Measurements from ENCODE around the gene ADD2. TPM values are rescaled to one million over a fixed set of nuclear protein-coding genes. Genes with fewer than 3 reads are reported as not detected.

The ADD2 gene
- total RNA-seq, 1 experiment from 2014 or later = 4.4 TPM

- no peaks in the 10 kb centered on the region for H3K9me2 ChIP-seq (replicated peaks; ENCODE audit: low read length)
- H3F3A ChIP-seq (ENCODE audit: low read length, unreplicated experiment) = no peaks in the 10 kb centered on the region
- H4K20me1 ChIP-seq (ENCODE audit: low read length) = no peaks in the 10 kb centered on the region
- no peaks in the 10 kb centered on the region for H3K79me2 ChIP-seq (ENCODE audit: low read length)
- no peak for TF ChIP-seq EZH2phosphoT487 (IDR thresholded peaks at IDR 0.05; ENCODE audit: borderline replicate concordance, low read length)
- TF ChIP-seq EZH2 (IDR thresholded peaks at IDR 0.05; ENCODE audit: low read length, unreplicated experiment) = no peak
- TF ChIP-seq CTCF (conservative IDR thresholded peaks at IDR 0.05; ENCODE audit: low read depth, low read length) = no peak
- intact Hi-C loops (cut with micrococcal nuclease) = no loop called here
- ChIA-PET POLR2A (ENCODE audit: unreplicated experiment) (no interaction called here), CTCF (no interaction called here)
- no peak overlapping the region for H2AFZ ChIP-seq (ENCODE audit: low read length)
- 0 out of 2 replicates have a peak, but pooled peaks cover 7% of the 10 kb centered on the region for H3K27me3 ChIP-seq (ENCODE audit: low read length)
- no peak overlapping the region for H3K4me2 ChIP-seq (ENCODE audit: low read length)
- ATAC-seq = no peak
- no peak overlapping the region for H3K9ac ChIP-seq (ENCODE audit: low read length)
- no peaks in the 10 kb centered on the region for H3K9me3 ChIP-seq (ENCODE audit: low read length)
- H3K4me1 ChIP-seq (ENCODE audit: insufficient read depth, low read length) = no peaks in the 10 kb centered on the region
- DNase-seq = no peak
- H3K36me3 ChIP-seq (ENCODE audit: low read depth, low read length) = no peaks in the 10 kb centered on the region
- H3K27ac ChIP-seq (ENCODE audit: low read length) = no peak overlapping the region
- BruUV-seq (replicated peaks) = no TSS peak
- H3K4me3 ChIP-seq (ENCODE audit: low read length) = no peak overlapping the region
Measured at GRCh38 chr2:70724366-70724765, 43.6 kb downstream of the ADD2 start.

- no peaks in the 10 kb centered on the region for H3K36me3 ChIP-seq (ENCODE audit: low read depth, low read length)
- no peak overlapping the region for H3K27ac ChIP-seq (ENCODE audit: low read length)
- H4K20me1 ChIP-seq (ENCODE audit: low read length) = no peaks in the 10 kb centered on the region
- no peak for ATAC-seq
- H3K4me3 ChIP-seq (ENCODE audit: low read length) = no peak overlapping the region
- POLR2A ChIA-PET (ENCODE audit: unreplicated experiment) = no interaction called here
- no peaks in the 10 kb centered on the region for H3K4me1 ChIP-seq (ENCODE audit: insufficient read depth, low read length)
- no peak for DNase-seq
- no peaks in the 10 kb centered on the region for H3K9me3 ChIP-seq (ENCODE audit: low read length)
- intact Hi-C loops (cut with micrococcal nuclease) = no loop called here
- no peaks in the 10 kb centered on the region for H3K79me2 ChIP-seq (ENCODE audit: low read length)
- peaks cover 13% of the 10 kb centered on the region; the same call in 1 of the 2 replicates for H3K27me3 ChIP-seq (ENCODE audit: low read length)
- H3K9ac ChIP-seq (ENCODE audit: low read length) = no peak overlapping the region
- no peak overlapping the region for H2AFZ ChIP-seq (ENCODE audit: low read length)
- no peak overlapping the region for H3K4me2 ChIP-seq (ENCODE audit: low read length)
- BruUV-seq (replicated peaks) = no TSS peak
- H3F3A ChIP-seq (ENCODE audit: low read length, unreplicated experiment) = no peaks in the 10 kb centered on the region
- TF ChIP-seq CTCF (conservative IDR thresholded peaks at IDR 0.05; ENCODE audit: low read depth, low read length) = no peak
- no peaks in the 10 kb centered on the region for H3K9me2 ChIP-seq (replicated peaks; ENCODE audit: low read length)
- CTCF ChIA-PET = no interaction called here
Measured at GRCh38 chr2:70723286-70723885, 44.6 kb downstream of the ADD2 start.

- Histone ChIP-seq H3K9ac (ENCODE audit: low read length) (no peak overlapping the region), H3K4me1 (ENCODE audit: insufficient read depth, low read length) (no peaks in the 10 kb centered on the region), H4K20me1 (ENCODE audit: low read length) (no peaks in the 10 kb centered on the region), H3F3A (ENCODE audit: low read length, unreplicated experiment) (no peaks in the 10 kb centered on the region), H3K9me2 (replicated peaks; ENCODE audit: low read length) (no peaks in the 10 kb centered on the region), H3K36me3 (ENCODE audit: low read depth, low read length) (no peaks in the 10 kb centered on the region), H3K4me2 (ENCODE audit: low read length) (no peak overlapping the region), H3K4me3 (ENCODE audit: low read length) (no peak overlapping the region), H3K9me3 (ENCODE audit: low read length) (no peaks in the 10 kb centered on the region), H2AFZ (ENCODE audit: low read length) (no peak overlapping the region), H3K27ac (ENCODE audit: low read length) (no peak overlapping the region), H3K79me2 (ENCODE audit: low read length) (no peaks in the 10 kb centered on the region), H3K27me3 (ENCODE audit: low read length) (peaks cover 44% of the 10 kb centered on the region)
- intact Hi-C loops (cut with micrococcal nuclease) = no loop called here
- no TSS peak for BruUV-seq (replicated peaks)
- ChIA-PET POLR2A (ENCODE audit: unreplicated experiment) (no interaction called here), CTCF (no interaction called here)
- no peak for TF ChIP-seq EZH2phosphoT487 (IDR thresholded peaks at IDR 0.05; ENCODE audit: borderline replicate concordance, low read length)
- no peak for TF ChIP-seq EZH2 (IDR thresholded peaks at IDR 0.05; ENCODE audit: low read length, unreplicated experiment)
- TF ChIP-seq CTCF (conservative IDR thresholded peaks at IDR 0.05; ENCODE audit: low read depth, low read length) = no peak
- DNase-seq (no peak), ATAC-seq (no peak)
Measured at GRCh38 chr2:70720124-70720523, 47.9 kb downstream of the ADD2 start.

All from PC-3 (cell line).